ENCODE measurements around the gene RXYLT1. TPM values are rescaled to one million over a fixed set of nuclear protein-coding genes. Genes with fewer than 3 reads are reported as not detected.
"Not testable (repeated sequence)": the region's sequence is repeated elsewhere in the genome, so short reads cannot be mapped to it uniquely, and the experiment has no call there.

RXYLT1 gene
- polyA plus RNA-seq (ENCODE audit: insufficient read length), result 20.1 TPM

DNA sequence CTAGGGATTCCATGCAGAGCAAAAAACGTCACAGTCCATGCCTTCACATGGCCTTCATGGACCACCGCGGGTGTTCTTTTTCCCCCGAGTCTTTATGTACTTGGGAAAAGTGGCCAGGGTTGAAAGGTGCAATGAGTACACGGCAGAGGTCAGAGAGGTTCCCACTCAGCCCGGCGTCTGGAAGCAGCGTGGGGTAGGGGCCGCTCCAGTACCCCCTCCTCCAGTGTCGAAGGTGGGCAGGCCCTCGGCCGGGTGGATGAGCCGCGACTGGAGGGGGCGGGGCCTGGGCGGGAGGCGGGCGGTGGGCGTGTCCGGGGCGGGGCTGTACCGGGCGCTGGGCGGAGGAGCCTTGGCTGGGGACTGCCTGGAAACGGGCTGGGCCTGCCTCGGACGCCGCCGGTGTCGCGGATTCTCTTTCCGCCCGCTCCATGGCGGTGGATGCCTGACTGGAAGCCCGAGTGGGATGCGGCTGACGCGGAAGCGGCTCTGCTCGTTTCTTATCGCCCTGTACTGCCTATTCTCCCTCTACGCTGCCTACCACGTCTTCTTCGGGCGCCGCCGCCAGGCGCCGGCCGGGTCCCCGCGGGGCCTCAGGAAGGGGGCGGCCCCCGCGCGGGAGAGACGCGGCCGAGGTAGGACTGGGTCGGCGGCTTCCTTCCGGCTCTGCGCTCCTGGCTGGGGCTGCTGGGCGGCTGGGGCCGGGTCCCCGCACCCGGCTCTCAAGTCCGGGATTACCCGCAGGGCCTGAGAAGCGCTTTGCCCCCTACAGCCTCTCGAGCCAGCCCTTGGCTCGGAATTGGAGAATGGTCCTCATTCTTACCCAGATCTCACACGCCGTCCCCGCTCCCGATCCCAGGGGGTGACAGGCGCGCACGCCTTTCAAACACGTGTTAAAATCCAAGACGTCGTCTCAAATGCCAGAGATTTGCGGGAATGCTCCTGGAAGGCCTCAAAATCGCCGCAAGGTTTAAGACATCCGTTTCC, at the start of gene RXYLT1:
RXYLT1 (plus strand) TSS at position 412 of the 984 bp plus-strand sequence; CDS start at position 464, 52 bp downstream.
- peak; percentile 86 for DNase-seq

DNA sequence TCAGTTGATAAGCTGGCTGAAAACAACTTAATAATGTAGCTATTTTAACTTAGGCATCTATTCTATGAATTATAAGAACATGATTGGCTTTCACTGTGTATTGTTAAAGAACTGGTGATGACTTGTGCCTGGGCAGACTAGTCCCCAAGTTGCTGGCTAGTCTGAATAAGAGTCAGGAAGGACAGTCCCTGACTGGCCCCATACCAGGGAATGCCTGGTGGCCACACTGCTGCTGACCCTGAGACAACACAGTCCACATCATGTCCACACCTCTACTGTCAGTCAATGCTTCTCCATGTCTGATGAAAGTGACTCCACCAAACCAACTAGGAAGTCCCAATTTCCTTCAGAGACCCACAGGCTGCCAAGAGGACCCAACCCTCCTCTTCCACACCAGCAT, 46.9 kb upstream of the RXYLT1 start:
- DNase-seq, result not testable (repeated sequence)

DNA sequence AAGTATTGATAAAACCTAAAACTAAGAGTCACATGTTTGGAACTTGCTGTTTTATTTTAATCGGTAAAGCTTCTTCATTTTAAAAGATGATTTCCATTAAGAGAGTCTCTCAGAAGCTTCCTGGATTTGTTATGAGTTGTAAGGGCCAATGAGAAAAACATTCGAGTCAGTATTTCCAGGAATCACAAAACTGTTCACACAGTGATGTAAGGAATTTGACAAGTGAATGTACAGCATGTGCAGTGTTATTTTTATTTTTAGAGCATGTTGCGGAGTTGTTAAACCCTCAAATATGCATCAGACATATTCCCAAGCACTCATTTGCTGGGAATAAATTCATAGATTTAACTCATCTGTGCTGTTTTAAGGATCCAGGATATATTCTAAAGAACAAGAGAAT, 46.1 kb upstream of the RXYLT1 start:
- DNase-seq, result not testable (repeated sequence)

DNA sequence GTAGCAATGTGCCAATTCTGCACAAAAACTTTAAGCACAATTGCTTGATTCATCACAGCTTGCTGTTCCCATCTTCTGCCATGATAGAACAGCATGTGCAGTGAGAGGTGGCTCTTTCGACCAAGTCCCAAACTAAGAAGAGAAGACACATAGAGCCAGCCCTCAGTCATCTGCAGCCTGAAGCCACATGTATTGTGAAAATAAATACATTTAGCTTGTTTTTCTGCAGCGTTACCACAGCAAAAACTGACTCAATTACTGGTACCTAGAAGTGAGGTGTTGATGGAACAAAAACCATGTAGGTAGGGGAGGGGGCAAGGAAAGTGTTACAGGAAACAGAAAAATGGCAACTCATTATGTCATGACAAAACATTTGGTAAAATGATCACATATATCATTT, 39.2 kb upstream of the RXYLT1 start:
- not testable (repeated sequence) for DNase-seq

- DNase-seq, result not testable (repeated sequence)
These were observed 38.3 kb upstream of the RXYLT1 start for GRCh38 chr12:63741431-63741830.

GRCh38 chr12:63744110-63744509, 35.6 kb upstream of the RXYLT1 start:
- not testable (repeated sequence) for DNase-seq

DNA sequence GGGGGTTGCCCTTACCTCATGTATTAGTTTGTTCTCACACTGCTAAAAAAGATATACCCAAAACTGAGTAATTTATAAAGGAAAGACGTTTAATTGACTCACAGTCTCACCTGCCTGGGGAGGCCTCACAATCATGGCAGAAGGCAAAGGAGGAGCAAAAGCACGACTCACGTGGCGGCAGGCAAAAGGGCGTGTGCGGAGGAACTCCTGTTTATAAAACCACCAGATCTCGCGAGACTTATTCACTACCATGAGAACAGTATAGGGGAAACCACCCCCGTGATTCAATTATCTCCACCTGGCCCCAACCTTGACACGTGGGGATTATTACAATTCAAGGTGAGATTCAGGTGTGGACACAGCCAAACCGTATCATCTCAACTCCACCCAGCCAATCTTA, 33.2 kb upstream of the RXYLT1 start:
- not testable (repeated sequence) for DNase-seq

- not testable (repeated sequence) for DNase-seq
These were observed 32.6 kb upstream of the RXYLT1 start for GRCh38 chr12:63747136-63747535.

DNA sequence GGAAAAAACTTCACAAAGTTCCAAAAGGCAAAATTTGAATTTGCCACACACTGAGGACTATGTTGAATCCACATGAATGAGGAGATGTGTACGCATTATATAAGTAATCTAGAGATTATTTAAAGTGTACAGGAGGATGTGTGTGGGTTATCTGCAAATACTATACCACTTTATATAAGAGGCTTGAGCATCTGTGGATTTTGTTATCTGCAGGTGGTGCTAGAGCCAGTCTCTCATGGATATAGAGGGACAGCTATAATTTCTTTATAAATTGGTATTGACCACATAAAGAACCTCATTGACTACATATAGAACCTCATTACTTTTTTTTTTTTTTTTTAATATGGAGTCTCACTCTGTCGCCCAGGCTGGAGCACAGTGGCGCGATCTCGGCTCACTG, 32.2 kb upstream of the RXYLT1 start:
- no peak for DNase-seq

DNA sequence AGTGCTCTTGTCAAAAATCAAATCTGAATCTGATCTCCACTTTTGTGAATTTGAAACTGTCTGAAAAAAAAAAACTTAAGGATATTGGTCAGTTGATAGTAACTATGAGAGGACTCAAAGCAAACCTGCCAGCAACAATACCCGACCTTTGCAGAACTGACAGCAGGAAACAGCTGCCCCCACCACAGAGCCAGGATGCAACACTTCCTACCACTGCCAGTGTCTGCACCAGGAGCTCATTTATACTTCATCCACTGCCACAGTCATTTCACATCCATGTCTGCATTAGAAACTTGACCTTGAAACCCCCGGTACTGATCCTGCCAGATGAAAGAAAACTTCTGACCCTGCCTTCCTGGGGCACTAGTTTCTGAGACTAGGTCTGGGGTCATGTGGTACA, 27.4 kb upstream of the RXYLT1 start:
- DNase-seq, result no peak

GRCh38 chr12:63752841-63753240, 26.9 kb upstream of the RXYLT1 start:
- DNase-seq, result no peak

- no peak for DNase-seq
These were observed 26.0 kb upstream of the RXYLT1 start for GRCh38 chr12:63753743-63754142.

- DNase-seq, result no peak
These were observed 15.2 kb upstream of the RXYLT1 start for GRCh38 chr12:63764481-63764880.

- DNase-seq, result no peak
These were observed 13.2 kb upstream of the RXYLT1 start for GRCh38 chr12:63766498-63766897.

DNA sequence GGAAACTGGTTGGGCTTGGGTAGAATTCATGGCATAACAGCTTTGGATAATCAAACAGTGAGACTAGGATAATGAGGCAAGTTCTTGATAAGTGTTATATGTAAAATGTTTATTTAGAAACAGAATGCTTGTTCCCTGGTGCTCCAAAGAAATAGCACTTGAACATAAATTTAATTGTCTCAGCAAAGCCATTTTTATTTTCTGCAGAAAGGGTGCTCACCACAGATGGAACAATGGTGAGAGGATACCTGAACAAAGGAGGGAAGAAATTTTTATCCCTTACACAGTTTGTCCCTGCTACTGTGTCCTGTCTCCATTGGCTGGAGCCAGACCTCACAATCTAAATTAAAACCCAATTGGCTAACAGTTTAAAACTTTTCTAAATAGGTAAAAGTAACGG, 9.3 kb upstream of the RXYLT1 start:
- no peak for DNase-seq

DNA sequence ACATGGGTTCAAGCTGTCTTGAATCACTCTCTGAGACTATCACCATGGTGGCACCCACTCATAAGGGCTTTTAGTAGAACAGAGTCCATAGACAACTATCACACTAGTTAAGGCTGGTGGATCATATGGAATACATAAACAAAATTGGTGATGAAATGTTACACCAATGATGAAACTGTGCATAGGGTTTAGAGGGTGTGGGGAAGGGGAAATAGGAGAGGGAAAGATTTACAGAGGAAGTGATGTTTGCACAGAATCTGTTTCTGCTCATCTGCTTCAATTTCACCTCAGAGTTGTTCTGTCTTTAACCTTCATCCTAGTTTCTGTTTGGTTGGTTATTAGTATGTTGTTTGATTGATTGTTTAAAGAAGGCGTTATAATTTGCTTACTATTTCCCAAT, 2.4 kb upstream of the RXYLT1 start:
- no peak for DNase-seq

DNA sequence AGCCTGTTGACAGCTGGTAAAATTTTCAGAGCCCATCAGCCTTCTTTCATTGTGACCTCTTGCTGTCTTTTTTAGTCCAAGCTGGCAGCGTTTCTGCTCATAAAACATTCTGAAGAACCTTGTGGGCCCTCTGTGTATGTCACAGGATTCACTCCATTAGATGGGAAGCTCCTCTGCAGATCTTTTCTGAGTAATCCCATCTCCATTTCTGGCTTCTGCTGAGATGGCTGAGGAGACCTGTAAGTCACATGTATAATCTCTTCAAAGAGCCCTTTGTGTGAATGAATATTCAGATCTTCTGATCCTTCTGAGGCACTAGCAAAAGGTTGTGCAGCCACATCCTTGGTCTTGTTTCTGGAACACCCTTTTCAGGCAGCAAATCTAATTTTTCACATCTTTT, 2.8 kb downstream of the RXYLT1 start:
- DNase-seq, result no peak

DNA sequence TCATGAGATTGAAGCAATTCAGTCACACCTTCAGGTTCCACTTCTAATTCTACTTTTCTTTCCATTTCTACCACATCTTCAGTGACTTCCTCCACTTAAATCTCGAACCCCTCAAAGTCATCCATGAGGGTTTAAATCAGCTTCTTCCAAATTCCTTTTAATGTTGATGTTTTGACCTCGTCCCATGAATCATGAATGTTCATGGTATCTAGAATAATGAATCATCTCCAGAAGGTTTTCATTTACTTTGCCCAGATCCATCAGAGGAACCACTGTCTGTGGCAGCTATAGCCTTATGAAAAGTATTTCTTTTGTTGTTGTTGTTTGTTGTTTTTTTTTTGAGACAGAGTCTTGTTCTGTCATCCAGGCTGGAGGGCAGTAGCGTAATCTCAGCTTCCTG, 7.6 kb downstream of the RXYLT1 start:
- DNase-seq, result no peak

GRCh38 chr12:63790608-63790945, 10.9 kb downstream of the RXYLT1 start:
- no peak for DNase-seq

GRCh38 chr12:63792338-63792737, 12.6 kb downstream of the RXYLT1 start:
- no peak for DNase-seq

GRCh38 chr12:63795032-63795687, 15.5 kb downstream of the RXYLT1 start:
- no peak for DNase-seq

- no peak for DNase-seq
These were observed 16.2 kb downstream of the RXYLT1 start for GRCh38 chr12:63795944-63796343.

DNA sequence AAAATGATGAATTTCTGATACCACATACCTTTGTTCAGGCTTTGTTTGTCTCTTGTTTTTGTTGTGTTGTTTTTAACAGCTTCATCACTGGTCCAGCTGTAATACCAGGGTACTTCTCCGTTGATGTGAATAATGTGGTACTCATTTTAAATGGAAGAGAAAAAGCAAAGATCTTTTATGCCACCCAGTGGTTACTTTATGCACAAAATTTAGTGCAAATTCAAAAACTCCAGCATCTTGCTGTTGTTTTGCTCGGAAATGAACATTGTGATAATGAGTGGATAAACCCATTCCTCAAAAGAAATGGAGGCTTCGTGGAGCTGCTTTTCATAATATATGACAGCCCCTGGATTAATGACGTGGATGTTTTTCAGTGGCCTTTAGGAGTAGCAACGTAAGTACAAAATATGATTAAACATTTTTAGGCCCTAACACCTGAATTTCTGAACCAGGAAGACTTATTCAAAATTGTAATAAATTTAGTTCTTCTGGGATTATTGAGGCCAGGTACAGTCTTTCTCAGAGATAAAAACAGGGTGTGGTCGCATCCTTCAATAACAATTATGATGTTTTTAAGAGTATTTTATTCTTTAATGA, 22.4 kb downstream of the RXYLT1 start:
- DNase-seq, result peak; percentile 13
